Measurements from ENCODE around the gene BDH2. TPM values are rescaled to one million over a fixed set of nuclear protein-coding genes. Genes with fewer than 3 reads are reported as not detected.

Gene BDH2
- total RNA-seq, 2 donors from 2014 or later: 62.2 to 63.0 TPM

DNA sequence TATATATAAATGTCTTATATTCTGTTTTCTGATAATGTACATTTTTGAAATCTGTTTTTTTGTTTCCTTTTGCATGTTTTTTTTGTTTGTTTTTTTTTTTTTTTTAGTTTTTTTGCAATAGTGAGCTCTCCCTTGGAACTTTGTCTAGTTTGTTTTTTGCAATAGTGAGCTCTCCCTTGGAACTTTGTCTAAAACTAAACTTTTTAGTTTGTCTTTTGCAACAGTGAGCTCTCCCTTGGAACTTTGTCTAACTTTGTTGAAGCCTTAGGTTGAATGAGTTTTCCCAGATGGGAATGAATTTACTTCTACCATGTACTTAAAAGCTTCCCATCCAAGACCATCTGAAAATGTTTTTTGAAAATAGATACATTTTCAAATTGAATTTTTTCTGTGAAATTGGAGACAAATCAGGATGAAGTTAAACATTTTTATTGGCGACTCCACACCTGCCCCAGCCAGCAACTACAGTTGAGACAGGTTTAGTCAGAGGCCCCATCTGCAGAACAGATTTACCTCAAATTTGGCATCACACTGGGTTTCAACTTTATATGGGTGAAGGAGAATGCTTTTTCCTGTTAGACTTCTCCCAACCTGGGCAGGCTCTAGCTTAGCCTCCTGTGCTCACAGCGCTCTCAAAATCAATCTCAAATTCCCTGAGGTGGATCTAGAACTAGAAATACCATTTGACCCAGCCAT lies 39.0 kb downstream of the BDH2 start:
- no peaks in the 10 kb centered on the region for H3K4me1 ChIP-seq (ENCODE audit: control insufficient read depth in 1 of 2, low read depth in 2 of 2)
- H3K4me3 ChIP-seq: no peak overlapping the region
- no peaks in the 10 kb centered on the region for H3K27me3 ChIP-seq (replicated peaks; ENCODE audit: insufficient read depth)
- TF ChIP-seq, protein P1, sequence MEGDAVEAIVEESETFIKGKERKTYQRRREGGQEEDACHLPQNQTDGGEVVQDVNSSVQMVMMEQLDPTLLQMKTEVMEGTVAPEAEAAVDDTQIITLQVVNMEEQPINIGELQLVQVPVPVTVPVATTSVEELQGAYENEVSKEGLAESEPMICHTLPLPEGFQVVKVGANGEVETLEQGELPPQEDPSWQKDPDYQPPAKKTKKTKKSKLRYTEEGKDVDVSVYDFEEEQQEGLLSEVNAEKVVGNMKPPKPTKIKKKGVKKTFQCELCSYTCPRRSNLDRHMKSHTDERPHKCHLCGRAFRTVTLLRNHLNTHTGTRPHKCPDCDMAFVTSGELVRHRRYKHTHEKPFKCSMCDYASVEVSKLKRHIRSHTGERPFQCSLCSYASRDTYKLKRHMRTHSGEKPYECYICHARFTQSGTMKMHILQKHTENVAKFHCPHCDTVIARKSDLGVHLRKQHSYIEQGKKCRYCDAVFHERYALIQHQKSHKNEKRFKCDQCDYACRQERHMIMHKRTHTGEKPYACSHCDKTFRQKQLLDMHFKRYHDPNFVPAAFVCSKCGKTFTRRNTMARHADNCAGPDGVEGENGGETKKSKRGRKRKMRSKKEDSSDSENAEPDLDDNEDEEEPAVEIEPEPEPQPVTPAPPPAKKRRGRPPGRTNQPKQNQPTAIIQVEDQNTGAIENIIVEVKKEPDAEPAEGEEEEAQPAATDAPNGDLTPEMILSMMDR (IDR thresholded peaks at IDR 0.05): no peak
- H3K9me3 ChIP-seq: no peaks in the 10 kb centered on the region
- no peak overlapping the region for H3K27ac ChIP-seq
- ATAC-seq (ENCODE audit: insufficient number of reproducible peaks, low FRiP score, low read depth): no peak
- H3K36me3 ChIP-seq: peaks cover 2% of the 10 kb centered on the region
- DNase-seq (ENCODE audit: low spot score): no peak

DNA sequence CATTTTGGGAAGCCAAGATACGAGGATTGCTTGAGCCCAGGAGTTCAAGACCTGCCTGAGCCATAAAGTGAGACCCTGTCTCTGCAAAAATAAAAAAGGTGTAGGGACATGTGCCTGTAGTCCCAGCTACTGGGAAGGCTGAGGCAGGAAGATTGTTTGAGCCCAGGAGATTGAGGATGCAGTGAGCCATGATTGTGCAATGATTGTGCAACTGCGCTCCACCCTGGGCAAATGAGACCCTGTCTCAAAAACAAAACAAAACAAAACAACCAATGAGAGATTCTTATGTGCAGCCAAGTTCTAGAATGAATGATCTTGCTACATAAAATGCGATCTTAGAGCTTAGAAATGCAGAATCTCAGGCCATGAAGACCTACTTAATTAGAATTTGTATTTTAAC lies 45.6 kb downstream of the BDH2 start:
- H3K36me3 ChIP-seq: peaks cover 3% of the 10 kb centered on the region
- TF ChIP-seq, protein P1 (IDR thresholded peaks at IDR 0.05): no peak
- DNase-seq (ENCODE audit: low spot score): no peak
- no peaks in the 10 kb centered on the region for H3K27me3 ChIP-seq (replicated peaks; ENCODE audit: insufficient read depth)
- H3K4me1 ChIP-seq (ENCODE audit: control insufficient read depth in 1 of 2, low read depth in 2 of 2): no peaks in the 10 kb centered on the region
- no peak for ATAC-seq (ENCODE audit: insufficient number of reproducible peaks, low FRiP score, low read depth)
- H3K4me3 ChIP-seq: no peak overlapping the region
- H3K27ac ChIP-seq: no peak overlapping the region
- H3K9me3 ChIP-seq: no peaks in the 10 kb centered on the region

DNA sequence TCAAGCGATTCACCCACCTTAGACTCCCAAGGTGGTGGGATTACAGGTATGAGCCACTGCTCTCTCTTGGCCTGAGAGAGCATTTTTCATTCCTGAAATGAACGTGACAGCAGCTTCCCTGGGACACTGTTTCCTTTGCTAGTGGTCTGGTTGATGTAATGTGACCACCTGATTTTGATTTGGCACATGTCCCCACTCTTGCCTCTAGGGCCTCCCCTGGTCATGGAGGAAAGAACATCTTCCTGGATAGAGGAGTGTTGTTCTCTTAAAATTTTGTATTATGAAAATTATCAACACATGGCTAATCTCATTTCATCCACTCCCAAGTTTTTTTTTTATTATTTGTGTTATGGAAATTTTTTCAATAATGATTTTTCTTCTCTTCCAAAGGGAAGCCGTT lies 46.9 kb downstream of the BDH2 start:
- Histone ChIP-seq H3K27me3 (replicated peaks; ENCODE audit: insufficient read depth) (no peaks in the 10 kb centered on the region), H3K4me3 (no peak overlapping the region), H3K27ac (no peak overlapping the region), H3K9me3 (no peaks in the 10 kb centered on the region), H3K4me1 (ENCODE audit: control insufficient read depth in 1 of 2, low read depth in 2 of 2) (no peaks in the 10 kb centered on the region), H3K36me3 (peaks cover 3% of the 10 kb centered on the region)
- ATAC-seq (ENCODE audit: insufficient number of reproducible peaks, low FRiP score, low read depth) (no peak), DNase-seq (ENCODE audit: low spot score) (no peak)
- TF ChIP-seq, protein P1 (IDR thresholded peaks at IDR 0.05): no peak

DNA sequence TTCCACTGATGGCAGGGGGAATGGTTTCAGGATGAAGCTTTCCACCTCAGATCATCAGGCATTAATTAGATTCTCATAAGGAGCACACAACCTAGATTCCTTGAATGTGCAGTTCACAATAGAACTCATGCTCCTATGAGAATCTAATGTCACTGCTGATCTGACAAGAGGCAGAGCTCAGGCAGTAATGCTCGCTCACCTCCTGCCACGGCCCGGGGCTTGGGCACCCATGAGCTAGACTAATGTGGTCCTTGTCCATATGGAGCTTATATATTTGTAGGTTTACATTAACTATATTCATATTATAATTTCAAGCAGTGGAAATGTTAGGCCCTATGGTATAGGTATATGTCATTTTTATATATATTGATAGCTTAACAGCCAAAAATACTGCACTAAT lies 47.5 kb downstream of the BDH2 start:
- no peaks in the 10 kb centered on the region for H3K4me1 ChIP-seq (ENCODE audit: control insufficient read depth in 1 of 2, low read depth in 2 of 2)
- no peak for DNase-seq (ENCODE audit: low spot score)
- no peak overlapping the region for H3K27ac ChIP-seq
- H3K9me3 ChIP-seq: no peaks in the 10 kb centered on the region
- H3K36me3 ChIP-seq: peaks cover 3% of the 10 kb centered on the region
- no peak for ATAC-seq (ENCODE audit: insufficient number of reproducible peaks, low FRiP score, low read depth)
- TF ChIP-seq, protein P1 (IDR thresholded peaks at IDR 0.05): no peak
- H3K27me3 ChIP-seq (replicated peaks; ENCODE audit: insufficient read depth): no peaks in the 10 kb centered on the region
- no peak overlapping the region for H3K4me3 ChIP-seq

DNA sequence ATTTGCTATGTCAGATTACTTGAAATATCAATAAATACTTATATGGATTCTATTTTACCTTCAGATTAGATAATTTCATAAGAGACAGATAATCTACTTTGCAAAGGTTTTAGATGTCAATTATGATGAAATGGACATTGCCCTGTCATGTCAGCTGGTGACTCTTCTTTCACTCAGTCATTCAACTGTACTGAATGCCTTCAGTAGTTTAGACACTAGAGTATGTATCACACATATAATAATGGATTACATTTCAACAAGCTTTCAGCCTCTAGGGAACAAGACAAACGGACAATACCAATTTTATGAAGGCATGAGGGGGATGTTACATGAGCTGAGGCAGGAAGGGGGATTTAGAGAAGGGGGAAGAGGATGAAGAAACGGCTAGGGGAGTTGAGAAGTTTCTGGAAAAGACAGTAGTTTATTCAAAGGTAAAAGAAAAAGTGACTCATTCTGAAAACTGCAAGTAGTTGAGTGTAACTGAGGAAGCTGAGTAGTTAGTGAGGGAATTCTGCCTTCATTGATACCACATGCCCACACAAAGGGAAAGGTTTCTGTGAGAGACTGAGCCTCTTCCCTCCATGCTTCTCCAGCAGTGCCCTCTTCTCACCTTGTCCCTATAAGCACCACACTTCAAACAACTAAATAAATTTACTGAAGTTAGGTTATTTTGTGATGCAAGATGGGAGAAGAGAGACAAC lies 48.7 kb downstream of the BDH2 start:
- H3K9me3 ChIP-seq: no peaks in the 10 kb centered on the region
- no peak overlapping the region for H3K27ac ChIP-seq
- no peak for DNase-seq (ENCODE audit: low spot score)
- H3K4me1 ChIP-seq (ENCODE audit: control insufficient read depth in 1 of 2, low read depth in 2 of 2): no peaks in the 10 kb centered on the region
- TF ChIP-seq, protein P1 (IDR thresholded peaks at IDR 0.05): no peak
- no peaks in the 10 kb centered on the region for H3K27me3 ChIP-seq (replicated peaks; ENCODE audit: insufficient read depth)
- no peak for ATAC-seq (ENCODE audit: insufficient number of reproducible peaks, low FRiP score, low read depth)
- peaks cover 3% of the 10 kb centered on the region for H3K36me3 ChIP-seq
- H3K4me3 ChIP-seq: no peak overlapping the region

Data from thoracic aorta (tissue), 2 donors.